Coronary artery (tissue), 2 donors: ENCODE data around the gene UGT1A3.

Experiments used
- DNase-seq: peaks from one replicate; pipeline ENCODE4 v3.0.0-alpha.2; 2017; ENCODE audit warnings: low spot score
- H3K27ac ChIP-seq, 2 donors: fragments of 200-600 bp; sonication (generic); one replicate each; pipeline ENCODE4 v1.5.1; 2016 to 2019
- H3K4me3 ChIP-seq: fragments of 200-600 bp; sonication (generic); 2 replicates; pipeline ENCODE4 v1.5.1; 2016; ENCODE audit warnings: mild to moderate bottlenecking, moderate library complexity
- CTCF ChIP-seq: fragments of 200-600 bp; sonication (generic); IDR thresholded peaks from one replicate; pipeline ENCODE4 v1.5.1; 2019; ENCODE audit warnings: antibody characterized with exemption

UGT1A3 gene

GRCh38 chr2:233811087-233811486 lies 82.2 kb downstream of the UGT1A3 start:
- no peak for DNase-seq
- H3K4me3 ChIP-seq = no peak overlapping the region
- TF ChIP-seq CTCF = no peak
- H3K27ac ChIP-seq = no peak overlapping the region

- Histone ChIP-seq H3K27ac (no peak overlapping the region), H3K4me3 (no peak overlapping the region)
- no peak for TF ChIP-seq CTCF
- peak; percentile 41 for DNase-seq
These were observed 82.9 kb downstream of the UGT1A3 start for GRCh38 chr2:233811732-233812131.

- DNase-seq = peak; percentile 43
- Histone ChIP-seq H3K4me3 (no peak overlapping the region), H3K27ac (no peak overlapping the region)
- TF ChIP-seq CTCF = no peak
These were observed 84.6 kb downstream of the UGT1A3 start for GRCh38 chr2:233813236-233814055.

DNA sequence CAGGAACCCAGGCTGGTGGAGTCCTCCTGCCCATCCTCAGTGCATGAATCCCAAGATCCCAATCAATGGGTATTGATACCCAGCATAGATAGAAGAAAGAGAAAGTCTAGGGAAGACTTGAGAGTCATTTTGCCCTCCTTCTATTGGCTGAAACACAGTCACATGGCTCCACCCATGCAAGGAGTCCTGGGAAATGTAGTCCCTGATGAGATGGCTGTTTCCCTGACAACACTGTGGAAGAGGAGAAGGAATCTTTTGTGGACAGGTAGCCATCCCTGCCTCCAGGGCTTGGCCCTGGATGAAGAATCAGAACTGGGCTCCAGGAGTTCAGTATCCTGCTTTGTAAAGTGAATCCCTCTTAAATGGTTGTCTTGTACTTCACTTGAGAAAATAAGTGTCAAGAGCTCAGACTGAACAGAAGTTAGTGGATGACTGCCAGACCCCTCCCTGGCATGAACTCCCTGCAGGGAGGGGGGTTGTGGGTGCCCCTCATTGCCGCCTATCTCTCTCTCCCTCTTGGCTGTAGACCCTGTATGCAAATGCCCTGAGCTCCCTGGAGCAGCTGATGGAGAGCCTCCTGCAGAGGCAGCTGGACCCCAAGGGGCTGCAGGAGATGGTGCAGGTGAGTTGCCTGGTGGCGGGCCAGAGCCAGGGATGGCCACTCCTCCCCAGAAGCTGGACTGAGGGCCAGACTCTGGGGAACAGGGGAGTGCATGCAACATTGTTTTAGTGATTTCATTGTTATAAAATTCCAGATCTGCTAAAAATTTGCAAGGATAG lies 85.4 kb downstream of the UGT1A3 start:
- no peak overlapping the region for H3K27ac ChIP-seq
- DNase-seq = peak; percentile 43
- TF ChIP-seq CTCF = no peak
- no peak overlapping the region for H3K4me3 ChIP-seq

DNA sequence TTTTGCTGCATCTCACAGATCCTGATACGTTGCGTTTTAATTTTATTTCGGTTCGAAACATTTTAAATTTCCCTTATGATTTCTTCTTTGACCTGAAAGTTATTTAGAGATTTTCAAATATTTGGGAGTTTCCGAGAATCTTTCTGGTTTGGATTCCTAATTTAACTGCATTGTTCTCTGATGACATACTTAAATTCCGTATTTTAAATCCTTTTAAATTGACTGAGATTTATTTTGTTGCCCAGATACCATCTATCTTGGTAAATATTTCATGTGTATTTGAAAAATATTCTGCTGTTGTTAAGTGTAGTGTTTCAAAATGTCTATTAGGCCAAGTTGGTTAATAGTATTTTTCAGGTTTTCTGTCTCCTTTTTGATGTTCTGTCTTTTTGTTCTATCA lies 87.0 kb downstream of the UGT1A3 start:
- Histone ChIP-seq H3K27ac (no peak overlapping the region), H3K4me3 (no peak overlapping the region)
- no peak for DNase-seq
- no peak for TF ChIP-seq CTCF

- no peak overlapping the region for H3K27ac ChIP-seq
- no peak overlapping the region for H3K4me3 ChIP-seq
- no peak for TF ChIP-seq CTCF
- peak; percentile 12 for DNase-seq
These were observed 87.5 kb downstream of the UGT1A3 start for GRCh38 chr2:233816334-233816733.
